CD4-positive, alpha-beta T cell treated with Interleukin-12 subunit alpha and Interleukin-12 subunit beta, for 1 hour (primary cell): ENCODE measurements around the gene ISOC1.

Experiments
- DNase-seq: peaks from one replicate; pipeline ENCODE4 v3.0.0-alpha.2; 2020

The ISOC1 gene

DNA sequence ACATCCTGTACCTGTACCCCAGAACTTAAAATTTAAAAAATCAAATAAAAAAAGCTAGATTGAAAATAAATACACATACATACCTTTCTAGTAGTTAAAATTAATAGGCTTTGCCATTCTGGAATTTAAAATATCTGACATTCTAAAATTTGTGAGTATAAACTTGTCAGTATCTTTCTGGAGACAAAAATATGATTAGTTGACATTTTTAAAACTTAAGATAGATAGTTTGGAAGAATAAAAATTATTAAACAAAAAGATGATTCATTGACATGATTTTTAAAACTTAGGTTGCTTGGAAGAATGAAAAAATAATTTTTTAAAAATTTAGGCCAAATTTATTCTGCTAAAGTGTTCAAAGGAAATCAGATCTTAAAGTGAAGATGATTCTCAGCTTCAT is 43.1 kb downstream of the ISOC1 start:
- no peak for DNase-seq

DNA sequence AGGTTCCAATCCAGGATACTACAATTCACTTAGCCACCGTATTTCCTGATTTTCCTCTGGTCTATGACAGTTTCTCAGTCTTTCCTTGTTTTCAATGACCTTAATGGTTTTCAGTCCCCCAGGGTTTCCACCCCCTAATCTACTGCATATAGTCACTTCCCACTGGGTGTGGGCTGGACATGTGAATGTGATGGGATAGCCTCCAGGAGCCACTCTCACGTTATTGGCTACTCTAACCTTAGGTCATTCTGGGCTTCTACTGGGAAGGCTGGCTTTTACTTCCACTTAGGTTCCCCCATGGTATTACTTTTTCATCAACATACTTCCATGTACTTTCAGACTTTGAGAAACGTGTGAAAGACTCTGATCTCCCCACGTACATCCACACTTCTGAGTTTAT is 46.5 kb downstream of the ISOC1 start:
- DNase-seq, result no peak

DNA sequence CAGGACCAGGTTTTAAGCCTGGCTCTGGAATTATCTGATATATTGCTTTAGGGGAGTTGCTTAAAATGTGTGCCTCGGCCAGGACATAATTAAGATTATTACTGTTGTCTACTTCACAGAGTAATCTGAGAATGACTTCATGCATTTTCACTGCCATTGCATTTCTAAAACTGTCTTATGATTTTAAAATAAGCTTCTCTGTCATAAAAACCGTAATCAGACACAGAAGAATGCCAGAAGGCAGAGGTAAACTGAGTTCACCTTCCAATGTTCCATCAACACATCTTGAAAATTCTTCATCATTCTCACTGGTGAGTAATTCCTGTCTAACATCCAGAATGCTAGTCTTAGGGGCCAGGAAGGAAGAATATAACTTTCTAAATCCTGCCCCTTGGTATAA is 47.1 kb downstream of the ISOC1 start:
- DNase-seq, result no peak

DNA sequence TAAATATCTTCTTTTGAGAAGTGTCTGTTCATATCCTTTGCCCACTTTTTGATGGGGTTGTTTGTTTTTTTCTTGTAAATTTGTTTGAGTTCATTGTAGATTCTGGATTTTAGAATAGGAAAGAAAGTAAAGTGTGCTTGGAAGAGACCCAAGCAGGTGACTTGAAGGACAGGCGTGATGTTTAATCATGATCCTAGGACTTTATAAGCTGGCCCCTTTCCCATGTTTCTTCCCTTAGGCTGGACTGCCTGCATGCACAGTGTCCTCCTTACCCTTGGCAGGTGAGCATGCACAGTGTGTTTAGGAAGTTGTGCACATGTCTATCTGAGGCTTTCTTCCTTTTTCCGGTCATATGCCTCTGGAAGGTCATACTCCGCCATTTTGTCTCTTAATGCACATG is 61.3 kb downstream of the ISOC1 start:
- no peak for DNase-seq

DNA sequence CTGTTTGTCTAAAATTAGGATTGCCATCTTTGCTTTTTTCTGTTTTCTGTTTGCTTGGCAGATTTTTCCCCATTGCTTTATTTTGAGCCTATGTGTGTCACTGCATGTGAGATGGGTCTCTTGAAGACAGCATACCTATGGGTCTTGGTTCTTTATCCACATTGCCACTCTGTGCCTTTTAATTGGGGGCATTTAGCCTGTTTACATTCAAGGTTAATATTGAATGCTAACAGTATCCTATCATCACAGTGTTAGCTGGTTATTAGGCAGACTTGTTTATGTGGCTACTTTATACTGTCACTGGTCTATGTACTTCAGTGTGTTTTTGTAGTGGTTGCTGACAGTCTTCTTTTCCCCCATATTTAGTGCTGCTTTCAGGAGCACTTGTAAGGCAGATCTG is 67.3 kb downstream of the ISOC1 start:
- no peak for DNase-seq
